Neutrophil (primary cell): ENCODE measurements around the gene FSHB.

Source experiments
- H3K27ac ChIP-seq: fragments of 200-600 bp; sonication (generic); 2 replicates; pipeline ENCODE4 v1.5.1; 2016; ENCODE audit warnings: mild to moderate bottlenecking, moderate library complexity
- H3K27me3 ChIP-seq: fragments of 200-600 bp; sonication (generic); 2 replicates; pipeline ENCODE4 v1.6.0; 2016; ENCODE audit warnings: mild to moderate bottlenecking
- H3K36me3 ChIP-seq: fragments of 200-600 bp; sonication (generic); 2 replicates; pipeline ENCODE4 v1.5.1; 2017
- H3K4me1 ChIP-seq, 2 experiments: fragments of 200-600 bp in 1 of 2; sonication (generic) in 1 of 2; 1 replicate in 1 of 2; 2 replicates in 1 of 2; pipeline versions ENCODE4 v1.5.1 to v1.6.1; 2013 to 2016; ENCODE audit warnings: low read depth in 1 of 2, low read length in 1 of 2, mild to moderate bottlenecking in 1 of 2, moderate library complexity in 1 of 2; ENCODE audit not compliant: control insufficient read depth in 1 of 2, insufficient read depth in 1 of 2
- H3K4me3 ChIP-seq, 2 experiments: fragments of 200-600 bp in 1 of 2; sonication (generic) in 1 of 2; 1 replicate in 1 of 2; 2 replicates in 1 of 2; pipeline ENCODE4 v1.5.1; 2013 to 2016; ENCODE audit warnings: low read depth in 1 of 2, low read length in 1 of 2, mild to moderate bottlenecking in 1 of 2, moderate library complexity in 1 of 2
- H3K9me3 ChIP-seq: fragments of 200-600 bp; sonication (generic); 2 replicates; pipeline ENCODE4 v1.5.1; 2016
- CTCF ChIP-seq: fragments of 200-600 bp; sonication (generic); IDR thresholded peaks from 2 replicates; pipeline ENCODE4 v1.5.1; 2016; ENCODE audit warnings: antibody characterized with exemption

FSHB gene

GRCh38 chr11:30225642-30226041 is 5.2 kb upstream of the FSHB start:
- TF ChIP-seq CTCF, result no peak
- Histone ChIP-seq H3K27me3 (no peaks in the 10 kb centered on the region), H3K36me3 (no peaks in the 10 kb centered on the region), H3K9me3 (no peaks in the 10 kb centered on the region), H3K4me1 (no peaks in the 10 kb centered on the region), H3K4me3 (no peak overlapping the region), H3K27ac (no peak overlapping the region)

DNA sequence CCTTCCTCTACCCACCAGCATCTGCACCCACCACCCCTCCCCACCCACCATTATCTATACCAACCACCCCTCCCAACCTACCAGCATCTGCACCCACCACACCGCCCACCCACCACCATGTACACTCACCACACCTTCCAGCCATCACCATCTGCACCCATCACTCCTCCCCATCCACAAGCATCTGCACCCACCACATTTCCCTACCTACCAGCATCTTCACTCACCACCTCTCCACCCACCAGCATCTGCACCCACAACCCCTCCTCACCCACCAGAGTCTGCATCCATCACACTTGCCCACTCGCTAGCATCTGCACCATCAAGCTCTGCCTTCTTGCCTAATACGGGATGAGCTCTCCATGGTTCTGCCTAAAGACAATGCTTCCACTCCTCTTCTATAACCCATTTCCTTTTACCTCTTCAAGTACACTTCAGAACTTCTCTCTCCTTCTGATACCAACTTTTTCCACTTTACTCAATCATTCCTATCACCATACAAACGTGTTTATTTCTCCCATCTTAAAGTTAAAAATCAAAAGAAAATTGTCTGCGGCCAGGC is 2.4 kb upstream of the FSHB start:
- no peaks in the 10 kb centered on the region for H3K9me3 ChIP-seq
- TF ChIP-seq CTCF, result no peak
- no peaks in the 10 kb centered on the region for H3K27me3 ChIP-seq
- H3K4me1 ChIP-seq, result no peaks in the 10 kb centered on the region
- no peak overlapping the region for H3K27ac ChIP-seq
- H3K4me3 ChIP-seq, result no peak overlapping the region
- no peaks in the 10 kb centered on the region for H3K36me3 ChIP-seq

DNA sequence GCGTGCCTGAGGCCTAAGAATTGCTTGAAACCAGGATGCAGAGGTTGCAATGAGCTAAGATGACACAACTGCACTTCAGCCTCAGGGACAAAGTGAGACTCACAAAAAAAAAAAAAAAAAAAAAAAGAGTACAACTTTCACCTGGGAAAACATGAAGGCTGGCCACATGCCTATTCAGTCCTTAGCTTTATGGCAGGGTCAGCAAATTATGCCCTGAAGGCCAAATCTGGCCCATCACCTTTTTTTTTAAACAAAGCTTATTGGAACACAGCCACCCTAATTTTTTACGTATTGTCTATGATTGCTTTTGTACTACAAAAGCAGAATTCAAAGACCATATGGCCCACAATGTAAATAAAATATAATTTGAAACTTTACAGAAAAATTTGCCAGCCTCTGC is 8.2 kb downstream of the FSHB start:
- H3K27ac ChIP-seq, result no peak overlapping the region
- no peaks in the 10 kb centered on the region for H3K36me3 ChIP-seq
- H3K27me3 ChIP-seq, result no peaks in the 10 kb centered on the region
- no peaks in the 10 kb centered on the region for H3K4me1 ChIP-seq
- H3K9me3 ChIP-seq, result no peaks in the 10 kb centered on the region
- H3K4me3 ChIP-seq, result no peak overlapping the region
- no peak for TF ChIP-seq CTCF

- Histone ChIP-seq H3K4me1 (no peaks in the 10 kb centered on the region), H3K27me3 (no peaks in the 10 kb centered on the region), H3K36me3 (no peaks in the 10 kb centered on the region), H3K27ac (no peak overlapping the region), H3K4me3 (no peak overlapping the region), H3K9me3 (no peaks in the 10 kb centered on the region)
- no peak for TF ChIP-seq CTCF
Measured at GRCh38 chr11:30244265-30244664, 13.5 kb downstream of the FSHB start.

DNA sequence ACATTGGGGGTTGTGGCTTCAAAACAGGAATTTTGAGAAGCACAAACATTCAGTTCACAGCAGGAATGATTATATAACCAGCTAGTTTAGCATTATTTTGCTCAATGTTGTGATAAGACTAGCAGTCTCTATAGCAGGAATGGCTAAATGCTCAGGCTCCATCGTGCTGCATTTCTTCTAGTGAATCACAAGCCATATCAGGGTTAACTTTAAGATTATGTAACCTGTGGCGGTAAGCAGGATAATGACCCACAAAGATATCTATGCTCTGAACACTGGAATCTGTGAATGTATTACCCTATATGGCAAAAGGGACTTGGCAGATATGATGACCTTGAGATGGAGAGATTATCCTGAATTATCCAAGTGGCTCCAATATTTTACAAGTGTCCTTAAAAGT is 14.8 kb downstream of the FSHB start:
- TF ChIP-seq CTCF, result no peak
- Histone ChIP-seq H3K9me3 (no peaks in the 10 kb centered on the region), H3K27me3 (no peaks in the 10 kb centered on the region), H3K4me1 (no peaks in the 10 kb centered on the region), H3K4me3 (no peak overlapping the region), H3K36me3 (no peaks in the 10 kb centered on the region), H3K27ac (no peak overlapping the region)
